ENCODE measurements around the gene KCNJ6. TPM values are rescaled to one million over a fixed set of nuclear protein-coding genes. Genes with fewer than 3 reads are reported as not detected.
"Not testable (repeated sequence)": the region's sequence is repeated elsewhere in the genome, so short reads cannot be mapped to it uniquely, and the experiment has no call there.

KCNJ6 gene
- total RNA-seq, 1 donor from 2014 or later, result 0.52 TPM

DNA sequence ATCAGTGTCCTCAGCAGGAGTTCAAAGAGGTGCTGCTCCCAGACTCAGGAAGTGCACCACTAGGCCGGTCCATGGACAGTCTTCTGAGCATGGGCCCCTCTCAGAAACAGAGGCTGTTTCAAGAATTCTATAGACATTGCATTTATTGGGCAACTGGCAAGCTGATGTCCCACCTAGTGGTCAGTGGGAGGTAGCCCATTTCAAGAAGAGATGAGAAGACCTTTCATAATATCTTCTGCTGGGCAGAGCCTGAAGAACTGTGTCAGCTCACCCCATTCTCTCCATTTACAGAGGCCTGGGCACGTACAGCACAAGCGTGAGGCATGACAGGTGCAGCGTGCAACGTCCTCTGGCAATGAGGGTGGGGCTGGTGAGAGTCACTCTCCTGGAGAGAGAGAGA lies 333.7 kb downstream of the KCNJ6 start:
- Histone ChIP-seq H3K27ac (ENCODE audit: low read depth, low read length) (no peak overlapping the region), H3K9me3 (ENCODE audit: control insufficient read depth in 3 of 3, low read length in 3 of 3) (peaks cover 0 to 5% (median 2%) of the 10 kb centered on the region in 3 donors)

DNA sequence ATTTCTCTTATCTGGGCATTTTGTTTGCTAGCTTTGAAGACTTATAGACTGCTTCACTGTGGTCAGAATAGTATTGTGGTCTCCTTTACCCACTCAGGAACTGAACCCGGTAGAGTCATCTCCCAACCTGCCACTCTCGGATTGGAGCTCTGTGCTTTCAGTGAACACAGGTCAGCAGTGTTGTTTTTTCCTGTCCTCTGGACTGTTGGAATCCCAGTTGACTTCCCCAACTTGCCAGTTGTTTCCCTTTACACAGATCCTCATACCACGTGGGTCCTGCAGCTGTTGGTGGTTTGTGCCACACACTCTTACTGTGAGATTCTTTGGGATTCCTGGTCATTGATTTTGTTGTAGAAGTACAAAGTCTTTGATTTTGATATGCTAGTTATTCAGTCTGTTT lies 335.6 kb downstream of the KCNJ6 start:
- H3K36me3 ChIP-seq (ENCODE audit: control insufficient read depth in 3 of 3, insufficient read depth in 3 of 3, low read length in 3 of 3), result no peaks in the 10 kb centered on the region
- no peaks in the 10 kb centered on the region for H3K27me3 ChIP-seq (ENCODE audit: control insufficient read depth in 3 of 3, insufficient read depth in 3 of 3, low read length in 3 of 3)
- peak overlapping the region in 1 of 3 donors; percentile 53 for H3K9ac ChIP-seq (ENCODE audit: low read depth in 1 of 3, low read length in 3 of 3)
- peaks cover 0 to 5% (median 2%) of the 10 kb centered on the region in 3 donors for H3K9me3 ChIP-seq (ENCODE audit: control insufficient read depth in 3 of 3, low read length in 3 of 3)
- H3K4me3 ChIP-seq (ENCODE audit: low read length in 3 of 3), result no peak overlapping the region
- H3K4me1 ChIP-seq (ENCODE audit: control insufficient read depth in 3 of 3, insufficient read depth in 3 of 3, low read length in 3 of 3), result peaks cover 4 to 11% (median 7%) of the 10 kb centered on the region in 3 donors
- H3K27ac ChIP-seq (ENCODE audit: low read depth, low read length), result no peak overlapping the region

More for the DNA sequence above, 333.7 kb downstream of the KCNJ6 start:
- peaks cover 4 to 11% (median 7%) of the 10 kb centered on the region in 3 donors for H3K4me1 ChIP-seq (ENCODE audit: control insufficient read depth in 3 of 3, insufficient read depth in 3 of 3, low read length in 3 of 3)
- peak overlapping the region in 1 of 3 donors; percentile 58 for H3K9ac ChIP-seq (ENCODE audit: low read depth in 1 of 3, low read length in 3 of 3)
- H3K4me3 ChIP-seq (ENCODE audit: low read length in 3 of 3), result no peak overlapping the region
- H3K27me3 ChIP-seq (ENCODE audit: control insufficient read depth in 3 of 3, insufficient read depth in 3 of 3, low read length in 3 of 3), result no peaks in the 10 kb centered on the region
- no peaks in the 10 kb centered on the region for H3K36me3 ChIP-seq (ENCODE audit: control insufficient read depth in 3 of 3, insufficient read depth in 3 of 3, low read length in 3 of 3)

DNA sequence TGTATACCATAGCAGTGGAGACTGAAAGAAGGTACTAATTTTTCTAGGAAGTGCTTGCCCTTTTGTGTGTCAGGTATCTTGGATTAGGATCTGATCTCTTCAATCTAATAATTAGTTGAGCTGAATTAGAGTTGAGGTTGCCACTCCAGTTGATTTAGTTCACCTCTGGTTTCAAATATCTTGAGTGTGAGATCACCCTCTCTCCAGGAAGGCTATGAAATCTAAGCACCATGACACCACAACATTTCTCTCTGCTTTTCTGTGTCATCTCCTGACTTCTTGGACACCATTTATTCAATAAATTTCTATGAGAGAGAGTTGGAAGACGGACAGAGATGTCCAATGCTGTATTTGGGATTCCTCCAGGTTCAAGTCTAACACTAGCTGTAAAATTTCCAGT lies 336.9 kb downstream of the KCNJ6 start:
- Histone ChIP-seq H3K4me3 (ENCODE audit: low read length in 3 of 3) (no peak overlapping the region), H3K36me3 (ENCODE audit: control insufficient read depth in 3 of 3, insufficient read depth in 3 of 3, low read length in 3 of 3) (no peaks in the 10 kb centered on the region), H3K9ac (ENCODE audit: low read depth in 1 of 3, low read length in 3 of 3) (no peak overlapping the region), H3K27ac (ENCODE audit: low read depth, low read length) (no peak overlapping the region), H3K9me3 (ENCODE audit: control insufficient read depth in 3 of 3, low read length in 3 of 3) (peaks cover 0 to 5% (median 2%) of the 10 kb centered on the region in 3 donors), H3K27me3 (ENCODE audit: control insufficient read depth in 3 of 3, insufficient read depth in 3 of 3, low read length in 3 of 3) (no peaks in the 10 kb centered on the region), H3K4me1 (ENCODE audit: control insufficient read depth in 3 of 3, insufficient read depth in 3 of 3, low read length in 3 of 3) (peaks cover 4 to 11% (median 7%) of the 10 kb centered on the region in 3 donors)

DNA sequence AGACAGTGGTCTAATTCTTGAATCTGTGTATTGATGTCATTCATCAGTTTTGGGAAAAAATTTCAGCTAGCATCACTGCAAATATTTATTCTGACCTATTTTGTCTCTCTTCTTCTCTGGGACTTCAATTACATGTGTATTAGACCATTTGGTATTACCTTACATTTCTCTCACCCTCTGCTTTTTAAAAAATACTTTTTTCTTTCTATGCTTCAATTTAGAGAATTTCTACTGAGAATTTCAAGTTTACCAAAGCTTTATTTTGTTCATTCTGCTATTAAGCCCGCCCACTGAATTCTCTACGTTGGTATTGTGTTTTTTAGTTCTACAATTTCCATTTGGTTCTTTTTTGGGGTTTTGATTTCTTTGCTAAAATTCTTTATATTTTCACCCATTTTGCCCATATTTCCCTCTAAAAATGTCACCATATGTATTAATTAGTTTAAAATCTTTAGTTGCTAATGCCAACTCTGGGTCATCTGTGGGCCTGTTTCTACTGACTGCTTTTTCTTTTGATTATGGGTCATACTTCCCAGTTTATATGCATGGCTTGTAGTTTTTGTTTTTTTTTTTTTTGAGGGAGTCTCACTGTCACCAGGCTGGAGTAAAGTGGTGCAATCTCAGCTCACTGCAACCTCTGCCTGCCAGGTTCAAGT lies 337.7 kb downstream of the KCNJ6 start:
- Histone ChIP-seq H3K4me3 (ENCODE audit: low read length in 3 of 3) (no peak overlapping the region), H3K36me3 (ENCODE audit: control insufficient read depth in 3 of 3, insufficient read depth in 3 of 3, low read length in 3 of 3) (no peaks in the 10 kb centered on the region), H3K9me3 (ENCODE audit: control insufficient read depth in 3 of 3, low read length in 3 of 3) (peaks cover 0 to 5% (median 2%) of the 10 kb centered on the region in 3 donors), H3K4me1 (ENCODE audit: control insufficient read depth in 3 of 3, insufficient read depth in 3 of 3, low read length in 3 of 3) (peaks cover 4 to 11% (median 7%) of the 10 kb centered on the region in 3 donors), H3K27ac (ENCODE audit: low read depth, low read length) (no peak overlapping the region), H3K27me3 (ENCODE audit: control insufficient read depth in 3 of 3, insufficient read depth in 3 of 3, low read length in 3 of 3) (no peaks in the 10 kb centered on the region), H3K9ac (ENCODE audit: low read depth in 1 of 3, low read length in 3 of 3) (no peak overlapping the region)

DNA sequence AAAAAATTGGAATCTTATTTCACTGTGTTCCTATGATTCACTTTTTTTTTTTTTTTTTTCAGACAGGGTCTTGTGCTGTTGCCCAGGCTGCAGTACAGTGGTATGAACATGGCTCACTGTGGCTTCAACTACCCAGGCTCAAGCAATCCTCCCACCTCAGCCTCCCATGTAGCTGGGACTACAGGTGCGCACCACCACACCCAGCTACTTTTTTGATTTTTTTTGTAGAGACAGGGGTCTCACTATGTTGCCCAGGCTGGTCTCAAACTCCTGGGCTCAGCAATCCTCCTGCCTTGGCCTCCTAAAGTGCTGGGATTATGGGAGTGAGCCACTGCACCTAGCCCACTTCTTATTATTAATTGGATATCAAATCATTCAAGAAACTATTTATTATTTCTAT lies 339.3 kb downstream of the KCNJ6 start:
- H3K27me3 ChIP-seq (ENCODE audit: control insufficient read depth in 3 of 3, insufficient read depth in 3 of 3, low read length in 3 of 3); H3K9me3 ChIP-seq (ENCODE audit: control insufficient read depth in 3 of 3, low read length in 3 of 3); H3K4me3 ChIP-seq (ENCODE audit: low read length in 3 of 3); H3K27ac ChIP-seq (ENCODE audit: low read depth, low read length); H3K36me3 ChIP-seq (ENCODE audit: control insufficient read depth in 3 of 3, insufficient read depth in 3 of 3, low read length in 3 of 3); H3K4me1 ChIP-seq (ENCODE audit: control insufficient read depth in 3 of 3, insufficient read depth in 3 of 3, low read length in 3 of 3); H3K9ac ChIP-seq (ENCODE audit: low read depth in 1 of 3, low read length in 3 of 3): not testable (repeated sequence)

DNA sequence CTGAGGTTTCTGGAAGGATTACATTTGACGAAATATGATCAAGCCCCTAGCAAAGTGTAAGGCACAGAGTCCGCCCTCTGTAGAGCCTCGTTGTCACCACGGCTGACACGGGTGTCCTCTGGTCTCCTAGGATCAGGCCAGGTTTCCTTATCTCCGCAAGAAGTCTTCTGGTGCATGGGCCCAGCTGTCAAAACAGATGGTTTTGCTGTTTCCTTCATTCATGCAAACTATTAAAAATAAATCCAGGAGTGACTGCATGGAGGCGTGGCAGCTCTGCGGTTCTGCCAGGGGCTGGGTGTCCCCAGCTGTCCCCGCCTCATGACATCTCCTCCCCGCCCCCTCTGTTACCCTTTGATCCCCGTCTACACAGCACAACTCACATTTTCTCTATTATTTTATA lies 340.7 kb downstream of the KCNJ6 start:
- Histone ChIP-seq H3K9ac (ENCODE audit: low read depth in 1 of 3, low read length in 3 of 3) (no peak overlapping the region), H3K27me3 (ENCODE audit: control insufficient read depth in 3 of 3, insufficient read depth in 3 of 3, low read length in 3 of 3) (no peaks in the 10 kb centered on the region), H3K4me1 (ENCODE audit: control insufficient read depth in 3 of 3, insufficient read depth in 3 of 3, low read length in 3 of 3) (peaks cover 0 to under 1% (median 0%) of the 10 kb centered on the region in 3 donors), H3K27ac (ENCODE audit: low read depth, low read length) (no peak overlapping the region), H3K36me3 (ENCODE audit: control insufficient read depth in 3 of 3, insufficient read depth in 3 of 3, low read length in 3 of 3) (no peaks in the 10 kb centered on the region), H3K4me3 (ENCODE audit: low read length in 3 of 3) (no peak overlapping the region), H3K9me3 (ENCODE audit: control insufficient read depth in 3 of 3, low read length in 3 of 3) (peaks cover 0 to 5% (median 2%) of the 10 kb centered on the region in 3 donors)

DNA sequence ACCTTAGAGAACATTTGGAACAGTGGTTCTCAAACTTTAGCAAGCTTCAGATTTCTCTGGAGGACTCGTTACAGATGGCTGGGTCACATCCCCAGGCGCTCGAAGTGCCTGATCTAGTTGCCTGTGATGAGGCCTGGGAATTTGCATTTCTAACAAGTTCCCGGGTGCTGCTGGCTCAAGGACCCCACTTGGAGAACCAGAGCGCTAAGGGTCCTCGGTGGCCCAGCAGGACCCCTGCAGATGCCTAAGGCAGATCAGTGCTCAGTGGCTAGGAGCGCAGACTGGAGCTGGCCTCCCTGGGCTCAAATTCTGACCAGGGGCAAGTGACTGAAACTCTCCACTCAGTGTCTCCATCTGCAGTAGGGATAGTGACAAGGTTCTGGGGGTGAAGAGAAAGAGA lies 341.5 kb downstream of the KCNJ6 start:
- Histone ChIP-seq H3K27ac (ENCODE audit: low read depth, low read length) (no peak overlapping the region), H3K9me3 (ENCODE audit: control insufficient read depth in 3 of 3, low read length in 3 of 3) (peaks cover 0 to 5% (median 2%) of the 10 kb centered on the region in 3 donors), H3K36me3 (ENCODE audit: control insufficient read depth in 3 of 3, insufficient read depth in 3 of 3, low read length in 3 of 3) (no peaks in the 10 kb centered on the region), H3K9ac (ENCODE audit: low read depth in 1 of 3, low read length in 3 of 3) (no peak overlapping the region), H3K4me1 (ENCODE audit: control insufficient read depth in 3 of 3, insufficient read depth in 3 of 3, low read length in 3 of 3) (no peaks in the 10 kb centered on the region), H3K27me3 (ENCODE audit: control insufficient read depth in 3 of 3, insufficient read depth in 3 of 3, low read length in 3 of 3) (no peaks in the 10 kb centered on the region), H3K4me3 (ENCODE audit: low read length in 3 of 3) (no peak overlapping the region)

DNA sequence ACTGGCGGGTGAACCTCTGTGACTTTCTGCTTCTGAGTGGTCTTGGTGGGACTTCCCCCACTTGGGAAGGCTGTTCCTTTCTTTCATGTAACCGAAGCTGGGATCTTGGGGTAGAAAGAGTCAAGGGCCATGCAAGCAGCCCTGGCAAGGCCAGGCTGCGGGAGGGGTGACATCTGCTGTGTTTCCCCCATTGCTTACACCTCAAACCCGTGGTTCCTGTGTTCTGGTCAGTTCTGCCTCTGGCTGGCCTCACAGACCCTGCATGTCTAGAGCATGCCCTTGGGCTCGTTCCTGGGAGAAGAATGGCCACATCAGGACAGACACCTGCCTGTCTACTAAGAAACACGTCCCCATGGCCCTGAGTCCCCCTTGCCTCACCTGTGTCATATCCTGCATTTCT lies 341.9 kb downstream of the KCNJ6 start:
- no peak overlapping the region for H3K4me3 ChIP-seq (ENCODE audit: low read length in 3 of 3)
- no peaks in the 10 kb centered on the region for H3K27me3 ChIP-seq (ENCODE audit: control insufficient read depth in 3 of 3, insufficient read depth in 3 of 3, low read length in 3 of 3)
- no peak overlapping the region for H3K27ac ChIP-seq (ENCODE audit: low read depth, low read length)
- no peaks in the 10 kb centered on the region for H3K36me3 ChIP-seq (ENCODE audit: control insufficient read depth in 3 of 3, insufficient read depth in 3 of 3, low read length in 3 of 3)
- H3K4me1 ChIP-seq (ENCODE audit: control insufficient read depth in 3 of 3, insufficient read depth in 3 of 3, low read length in 3 of 3), result no peaks in the 10 kb centered on the region
- H3K9ac ChIP-seq (ENCODE audit: low read depth in 1 of 3, low read length in 3 of 3), result no peak overlapping the region
- peaks cover 0 to 2% (median 1%) of the 10 kb centered on the region in 3 donors for H3K9me3 ChIP-seq (ENCODE audit: control insufficient read depth in 3 of 3, low read length in 3 of 3)

DNA sequence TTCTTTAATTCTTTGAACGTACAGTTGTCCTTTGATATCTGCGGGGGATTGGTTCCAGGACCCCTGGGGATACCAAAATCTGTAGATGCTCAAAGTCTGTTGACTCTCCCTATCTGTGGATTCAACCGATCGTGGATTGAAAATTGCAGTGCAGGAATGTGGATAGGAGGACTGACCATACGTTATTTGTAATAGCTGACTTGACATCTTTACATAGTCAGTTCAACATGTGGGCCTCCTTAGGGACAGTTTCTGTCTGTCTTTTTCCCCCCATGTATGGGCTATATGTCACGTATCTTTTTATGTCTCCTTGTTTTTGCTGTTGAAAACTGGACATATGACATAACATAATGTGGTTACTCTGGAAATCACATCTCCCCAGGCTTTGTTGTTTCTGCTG lies 344.8 kb downstream of the KCNJ6 start:
- no peak overlapping the region for H3K9ac ChIP-seq (ENCODE audit: low read depth in 1 of 3, low read length in 3 of 3)
- no peak overlapping the region for H3K4me3 ChIP-seq (ENCODE audit: low read length in 3 of 3)
- H3K27ac ChIP-seq (ENCODE audit: low read depth, low read length), result no peak overlapping the region
- H3K27me3 ChIP-seq (ENCODE audit: control insufficient read depth in 3 of 3, insufficient read depth in 3 of 3, low read length in 3 of 3), result no peaks in the 10 kb centered on the region
- no peaks in the 10 kb centered on the region for H3K9me3 ChIP-seq (ENCODE audit: control insufficient read depth in 3 of 3, low read length in 3 of 3)
- H3K36me3 ChIP-seq (ENCODE audit: control insufficient read depth in 3 of 3, insufficient read depth in 3 of 3, low read length in 3 of 3), result no peaks in the 10 kb centered on the region
- H3K4me1 ChIP-seq (ENCODE audit: control insufficient read depth in 3 of 3, insufficient read depth in 3 of 3, low read length in 3 of 3), result peaks cover 9 to 21% (median 19%) of the 10 kb centered on the region in 3 donors

DNA sequence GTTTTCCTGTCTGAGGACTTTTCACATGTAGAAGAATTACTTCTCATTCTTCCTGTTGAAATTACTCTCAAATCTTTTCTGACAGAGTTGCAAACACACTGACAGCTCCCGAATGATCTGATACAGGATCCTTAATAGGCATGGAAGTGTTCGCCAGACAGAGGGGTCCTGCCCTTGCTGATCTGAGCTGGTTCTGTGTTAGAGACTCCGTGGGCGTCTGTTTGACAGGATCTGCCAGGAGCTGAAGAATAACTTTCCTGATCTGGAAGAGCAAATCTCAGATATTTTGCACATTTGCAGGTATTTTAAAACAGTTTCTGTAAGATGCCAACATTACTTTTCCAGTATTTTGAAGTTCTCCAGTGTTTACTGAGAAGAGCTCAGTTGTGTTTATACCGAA lies 347.3 kb downstream of the KCNJ6 start:
- Histone ChIP-seq H3K9me3 (ENCODE audit: control insufficient read depth in 3 of 3, low read length in 3 of 3) (no peaks in the 10 kb centered on the region), H3K27me3 (ENCODE audit: control insufficient read depth in 3 of 3, insufficient read depth in 3 of 3, low read length in 3 of 3) (no peaks in the 10 kb centered on the region), H3K36me3 (ENCODE audit: control insufficient read depth in 3 of 3, insufficient read depth in 3 of 3, low read length in 3 of 3) (no peaks in the 10 kb centered on the region), H3K9ac (ENCODE audit: low read depth in 1 of 3, low read length in 3 of 3) (no peak overlapping the region), H3K27ac (ENCODE audit: low read depth, low read length) (peak overlapping the region; percentile 97), H3K4me1 (ENCODE audit: control insufficient read depth in 3 of 3, insufficient read depth in 3 of 3, low read length in 3 of 3) (peaks cover 23 to 41% (median 38%) of the 10 kb centered on the region in 3 donors), H3K4me3 (ENCODE audit: low read length in 3 of 3) (no peak overlapping the region)

Data from skeletal muscle tissue (tissue), 4 donors.